RWPE1 (cell line): ENCODE measurements around the gene GLT6D1.

Source experiments
- CTCF ChIA-PET: fragments of 350-600 bp; sonication (Branson Sonifier 250); formaldehyde crosslinking; extraction: SDS; loops from one replicate; lab custom pipeline; 2021; lab: Yijun Ruan, JAX
- POLR2A ChIA-PET: fragments of 400-600 bp; formaldehyde crosslinking; extraction: SDS; loops from one replicate; lab custom pipeline; 2020; ENCODE audit warnings: antibody characterized with exemption; ENCODE audit not compliant: low non-redundant PET; lab: Yijun Ruan, JAX
- DNase-seq: peaks from one replicate; pipeline ENCODE4 v3.0.0; 2012; ENCODE audit warnings: low spot score
- H3K27ac ChIP-seq: fragments of 450-650 bp; 2 replicates; pipeline ENCODE4 v1.5.1; 2017
- TF ChIP-seq, protein P1 (sequence below): fragments of 450-650 bp; conservative IDR thresholded peaks from 2 replicates; pipeline ENCODE4 v1.5.1; 2017; ENCODE audit warnings: low read depth, mild to moderate bottlenecking

The GLT6D1 gene

DNA sequence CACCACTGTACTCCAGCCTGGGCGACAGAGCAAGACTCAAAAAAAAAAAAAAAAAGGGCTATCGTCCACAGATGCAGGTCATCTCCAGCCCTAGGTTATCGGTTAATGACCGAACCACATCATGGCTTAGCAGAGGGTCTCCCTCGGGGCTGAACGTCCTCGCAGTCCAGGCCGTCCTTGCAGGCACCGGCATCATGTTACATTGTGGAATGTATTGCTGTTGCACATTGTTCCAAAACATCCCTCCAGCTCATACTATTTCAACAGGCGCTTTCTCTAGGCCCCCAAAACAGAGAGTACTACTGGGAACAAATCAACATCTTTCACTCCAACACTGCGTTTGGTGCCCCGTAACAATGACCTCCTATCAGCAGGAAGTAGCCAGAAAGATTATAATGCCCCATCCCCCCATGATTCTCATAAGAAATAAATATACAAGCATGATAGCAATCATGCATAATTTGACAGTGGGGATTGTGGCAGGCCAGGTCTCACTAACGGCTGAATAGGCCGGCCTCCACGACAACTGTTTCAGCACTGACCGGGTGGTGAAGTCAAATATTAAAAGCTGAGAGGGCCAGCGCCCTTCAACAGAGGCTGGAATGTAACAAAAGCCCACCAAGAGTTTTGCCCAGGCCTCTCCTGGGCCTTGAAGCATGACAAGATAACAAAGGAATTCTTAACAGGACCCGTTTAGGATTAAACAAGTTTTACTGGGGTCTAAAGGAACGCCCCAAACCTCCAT is 22.6 kb upstream of the GLT6D1 start:
- POLR2A ChIA-PET = no interaction called here
- TF ChIP-seq, protein P1, sequence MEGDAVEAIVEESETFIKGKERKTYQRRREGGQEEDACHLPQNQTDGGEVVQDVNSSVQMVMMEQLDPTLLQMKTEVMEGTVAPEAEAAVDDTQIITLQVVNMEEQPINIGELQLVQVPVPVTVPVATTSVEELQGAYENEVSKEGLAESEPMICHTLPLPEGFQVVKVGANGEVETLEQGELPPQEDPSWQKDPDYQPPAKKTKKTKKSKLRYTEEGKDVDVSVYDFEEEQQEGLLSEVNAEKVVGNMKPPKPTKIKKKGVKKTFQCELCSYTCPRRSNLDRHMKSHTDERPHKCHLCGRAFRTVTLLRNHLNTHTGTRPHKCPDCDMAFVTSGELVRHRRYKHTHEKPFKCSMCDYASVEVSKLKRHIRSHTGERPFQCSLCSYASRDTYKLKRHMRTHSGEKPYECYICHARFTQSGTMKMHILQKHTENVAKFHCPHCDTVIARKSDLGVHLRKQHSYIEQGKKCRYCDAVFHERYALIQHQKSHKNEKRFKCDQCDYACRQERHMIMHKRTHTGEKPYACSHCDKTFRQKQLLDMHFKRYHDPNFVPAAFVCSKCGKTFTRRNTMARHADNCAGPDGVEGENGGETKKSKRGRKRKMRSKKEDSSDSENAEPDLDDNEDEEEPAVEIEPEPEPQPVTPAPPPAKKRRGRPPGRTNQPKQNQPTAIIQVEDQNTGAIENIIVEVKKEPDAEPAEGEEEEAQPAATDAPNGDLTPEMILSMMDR = no peak
- no peak overlapping the region for H3K27ac ChIP-seq
- CTCF ChIA-PET = no interaction called here
- no peak for DNase-seq

DNA sequence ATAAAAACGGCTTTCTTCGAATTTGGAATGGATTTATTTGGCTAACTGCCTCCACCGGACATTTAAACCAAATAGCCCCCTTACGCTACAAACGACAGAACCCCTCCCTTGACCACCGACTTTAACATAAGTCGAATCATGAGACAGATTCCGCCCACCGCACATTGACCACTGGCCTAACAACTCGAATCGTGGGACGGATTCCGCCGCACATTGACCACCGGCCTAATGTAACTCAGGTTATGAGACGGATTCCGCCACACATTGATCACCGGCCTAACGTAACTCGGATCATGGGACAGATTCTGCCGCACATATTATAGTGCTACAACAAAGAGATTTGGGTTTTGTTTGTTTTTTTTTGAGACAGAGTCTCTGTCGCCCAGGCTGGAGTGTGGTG is 21.1 kb upstream of the GLT6D1 start:
- TF ChIP-seq, protein P1 = no peak
- POLR2A ChIA-PET = no interaction called here
- no peak overlapping the region for H3K27ac ChIP-seq
- DNase-seq = no peak
- CTCF ChIA-PET = no interaction called here

DNA sequence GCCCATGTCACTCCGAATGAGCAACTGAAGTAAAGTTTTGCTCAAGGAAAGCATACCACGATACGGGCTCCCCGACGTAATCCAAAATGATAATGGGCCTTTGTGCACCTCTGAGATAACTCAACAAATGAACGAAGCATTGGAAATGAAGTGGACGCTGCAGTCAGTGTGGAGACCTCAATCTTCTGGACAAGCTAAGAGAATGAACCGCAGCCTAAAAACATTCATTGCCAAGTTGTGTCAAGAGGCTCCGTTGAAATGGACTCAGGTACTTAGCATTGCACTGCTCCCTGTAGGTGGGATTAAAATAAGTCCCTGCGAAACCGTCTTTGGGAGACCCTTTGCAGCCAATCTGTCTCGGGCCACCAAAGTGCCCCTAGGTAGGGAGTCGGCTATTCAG is 19.9 kb upstream of the GLT6D1 start:
- POLR2A ChIA-PET = no interaction called here
- no peak for DNase-seq
- TF ChIP-seq, protein P1 = no peak
- H3K27ac ChIP-seq = no peak overlapping the region
- CTCF ChIA-PET = no interaction called here

DNA sequence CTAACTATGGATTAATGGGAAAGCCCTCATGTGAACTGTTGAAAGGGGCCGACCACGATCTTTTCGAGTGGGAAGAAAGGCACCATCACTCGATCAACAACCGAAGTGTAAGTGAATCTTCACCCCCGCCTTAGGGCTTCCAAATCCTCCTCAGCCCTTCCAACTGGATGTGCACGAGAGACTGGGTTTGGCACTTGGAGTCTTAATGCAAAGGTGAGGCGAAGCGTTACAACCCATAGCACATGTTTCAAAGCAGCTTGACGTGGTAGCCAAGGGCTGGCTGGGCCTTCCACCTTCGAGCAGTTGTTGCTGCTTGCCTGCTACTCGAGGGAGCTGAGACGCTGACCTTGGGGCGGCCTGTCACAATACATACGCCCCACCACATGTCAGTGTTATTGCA is 18.1 kb upstream of the GLT6D1 start:
- CTCF ChIA-PET = interaction anchor here (0.7 kb wide), 1 partner anchor 15 kb away, joined by 3 read pairs; no protein-coding TSS in a partner anchor
- POLR2A ChIA-PET = no interaction called here
- no peak overlapping the region for H3K27ac ChIP-seq
- DNase-seq = no peak
- TF ChIP-seq, protein P1 = no peak

DNA sequence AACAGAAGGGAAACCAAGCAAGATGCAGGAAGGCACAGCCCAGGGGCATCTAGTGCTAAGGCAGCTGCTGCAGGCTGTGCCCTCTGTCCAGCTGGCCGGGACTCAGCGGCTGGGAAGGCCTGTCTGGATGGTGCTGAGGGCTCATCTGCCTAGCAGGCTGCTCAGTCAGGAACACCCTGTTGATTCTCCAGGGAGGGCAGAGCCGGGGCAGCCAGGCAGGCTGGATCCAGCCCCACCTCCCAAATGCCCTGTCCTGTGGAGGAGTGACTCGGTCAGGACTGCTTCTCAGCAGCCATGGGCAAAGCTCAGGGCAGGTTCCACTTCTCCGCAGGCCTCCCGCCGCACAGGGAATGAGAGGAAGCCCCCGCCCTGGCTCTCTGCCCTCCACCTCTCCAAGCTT is 16.0 kb upstream of the GLT6D1 start:
- no peak for DNase-seq
- TF ChIP-seq, protein P1 = no peak
- ChIA-PET CTCF (interaction anchor here (0.6 to 1.1 kb wide), 2 partner anchors 12 to 47 kb away, joined by 4 to 5 read pairs; partner anchors contain the start of gene KCNT1), POLR2A (no interaction called here)
- no peak overlapping the region for H3K27ac ChIP-seq

DNA sequence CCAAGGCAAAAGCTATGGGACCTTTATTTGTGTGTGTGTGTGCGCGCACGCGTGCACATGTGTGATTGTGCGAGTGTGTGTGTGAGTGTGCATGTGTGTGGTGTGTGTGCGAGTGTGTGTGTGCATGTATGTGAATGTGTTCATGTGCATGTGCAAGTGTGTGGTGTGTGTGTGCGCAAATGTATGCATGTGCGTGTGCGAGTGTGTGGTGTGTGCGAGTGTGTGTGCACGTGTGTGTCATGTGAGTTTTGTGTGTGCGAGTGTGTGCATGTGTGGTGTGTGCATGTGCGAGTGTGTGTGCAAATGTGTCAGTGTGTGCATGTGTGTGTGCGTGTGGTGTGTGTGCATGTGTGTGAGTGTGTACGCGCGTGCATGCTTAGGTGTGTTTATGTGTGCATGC is 11.1 kb upstream of the GLT6D1 start:
- CTCF ChIA-PET = no interaction called here
- DNase-seq = no peak
- no peak overlapping the region for H3K27ac ChIP-seq
- TF ChIP-seq, protein P1 = no peak
- POLR2A ChIA-PET = no interaction called here
